BJ (cell line): Measurements from ENCODE around the gene TRPC4AP. TPM values are rescaled to one million over a fixed set of nuclear protein-coding genes. Genes with fewer than 3 reads are reported as not detected.

Experiments used
- CTCF ChIA-PET: fragments of 350-600 bp; formaldehyde crosslinking; extraction: SDS; loops from one replicate; lab custom pipeline; 2021; ENCODE audit warnings: antibody characterized with exemption, inconsistent platforms; lab: Yijun Ruan, JAX
- POLR2A ChIA-PET: fragments of 300-600 bp; sonication (Branson Sonifier 250); formaldehyde crosslinking; extraction: SDS; loops from one replicate; lab custom pipeline; 2021; ENCODE audit warnings: antibody characterized with exemption; lab: Charles Lee
- DNase-seq: peaks from one replicate; pipeline ENCODE4 v3.0.0-alpha.2; 2011; ENCODE audit warnings: low read depth
- H3K27me3 ChIP-seq: 2 replicates; pipeline ENCODE4 v1.6.0; 2011; ENCODE audit warnings: low read length; ENCODE audit not compliant: control insufficient read depth, insufficient read depth
- H3K36me3 ChIP-seq: 2 replicates; pipeline ENCODE4 v1.5.1; 2011; ENCODE audit warnings: low read length; ENCODE audit not compliant: control insufficient read depth, insufficient read depth
- H3K4me3 ChIP-seq: 2 replicates; pipeline ENCODE4 v1.5.1; 2011; ENCODE audit warnings: low read depth, mild to moderate bottlenecking, control low read depth, low read length
- polyA plus RNA-seq: library from polyadenylated mRNA; depleted of rRNA; stranded (reverse); fragments of >200 nt; gene quantifications from 2 replicates; pipeline ENCODE4 v1.2.3, GENCODE V29; 2011
- TF ChIP-seq, protein P1 (sequence below): IDR thresholded peaks from 2 replicates; pipeline ENCODE4 v1.5.1; 2011; ENCODE audit warnings: low read depth, mild to moderate bottlenecking, control low read depth, inconsistent platforms, low read length, moderate library complexity; ENCODE audit not compliant: insufficient read depth

Gene TRPC4AP
- polyA plus RNA-seq, 1 experiment: 111 TPM

DNA sequence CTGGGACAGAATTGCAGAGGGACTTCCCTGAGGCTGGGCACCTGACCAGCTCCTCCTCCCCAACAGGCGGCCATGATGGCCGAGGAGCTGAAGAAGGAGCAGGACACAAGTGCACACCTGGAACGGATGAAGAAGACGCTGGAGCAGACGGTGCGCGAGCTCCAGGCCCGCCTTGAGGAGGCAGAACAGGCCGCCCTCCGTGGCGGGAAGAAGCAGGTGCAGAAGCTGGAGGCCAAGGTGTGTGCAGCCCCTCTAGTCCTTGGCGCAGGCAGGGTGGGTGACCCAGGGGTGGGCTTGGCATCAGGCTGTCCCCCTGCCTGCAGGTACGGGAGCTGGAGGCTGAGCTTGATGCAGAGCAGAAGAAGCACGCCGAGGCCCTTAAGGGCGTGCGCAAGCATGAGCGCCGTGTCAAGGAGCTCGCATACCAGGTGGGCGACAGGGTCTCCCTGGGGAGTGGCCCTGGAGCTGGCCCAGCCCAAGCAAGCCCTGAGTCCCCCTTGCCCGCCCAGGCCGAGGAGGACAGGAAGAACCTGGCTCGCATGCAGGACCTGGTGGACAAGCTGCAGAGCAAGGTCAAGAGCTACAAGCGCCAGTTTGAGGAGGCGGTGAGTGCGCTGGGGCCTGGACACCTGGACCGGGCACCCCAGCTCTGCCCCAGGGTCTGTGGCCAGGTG lies 91.5 kb downstream of the TRPC4AP start:
- CTCF ChIA-PET: interaction anchor here (0.7 to 3.7 kb wide), 5 partner anchors 10 to 136 kb away, joined by 3 to 17 read pairs (median 6); partner anchors contain the start of gene GGT7
- TF ChIP-seq, protein P1, sequence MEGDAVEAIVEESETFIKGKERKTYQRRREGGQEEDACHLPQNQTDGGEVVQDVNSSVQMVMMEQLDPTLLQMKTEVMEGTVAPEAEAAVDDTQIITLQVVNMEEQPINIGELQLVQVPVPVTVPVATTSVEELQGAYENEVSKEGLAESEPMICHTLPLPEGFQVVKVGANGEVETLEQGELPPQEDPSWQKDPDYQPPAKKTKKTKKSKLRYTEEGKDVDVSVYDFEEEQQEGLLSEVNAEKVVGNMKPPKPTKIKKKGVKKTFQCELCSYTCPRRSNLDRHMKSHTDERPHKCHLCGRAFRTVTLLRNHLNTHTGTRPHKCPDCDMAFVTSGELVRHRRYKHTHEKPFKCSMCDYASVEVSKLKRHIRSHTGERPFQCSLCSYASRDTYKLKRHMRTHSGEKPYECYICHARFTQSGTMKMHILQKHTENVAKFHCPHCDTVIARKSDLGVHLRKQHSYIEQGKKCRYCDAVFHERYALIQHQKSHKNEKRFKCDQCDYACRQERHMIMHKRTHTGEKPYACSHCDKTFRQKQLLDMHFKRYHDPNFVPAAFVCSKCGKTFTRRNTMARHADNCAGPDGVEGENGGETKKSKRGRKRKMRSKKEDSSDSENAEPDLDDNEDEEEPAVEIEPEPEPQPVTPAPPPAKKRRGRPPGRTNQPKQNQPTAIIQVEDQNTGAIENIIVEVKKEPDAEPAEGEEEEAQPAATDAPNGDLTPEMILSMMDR: no peak
- peaks cover 65% of the 10 kb centered on the region for H3K36me3 ChIP-seq
- POLR2A ChIA-PET: interaction anchor here (1.1 kb wide), 1 partner anchor 121 kb away, joined by 3 read pairs; no protein-coding TSS in a partner anchor
- no peaks in the 10 kb centered on the region for H3K27me3 ChIP-seq
- no peak overlapping the region for H3K4me3 ChIP-seq
- DNase-seq: no peak

- peaks cover 65% of the 10 kb centered on the region for H3K36me3 ChIP-seq
- no peak for DNase-seq
- ChIA-PET POLR2A (interaction anchor here (1.1 kb wide), 1 partner anchor 120 kb away, joined by 3 read pairs; no protein-coding TSS in a partner anchor), CTCF (interaction anchor here (1.9 to 3.7 kb wide), 3 partner anchors 11 to 126 kb away, joined by 6 to 17 read pairs (median 6); partner anchors contain the start of gene GGT7)
- H3K4me3 ChIP-seq: no peak overlapping the region
- TF ChIP-seq, protein P1: no peak
- H3K27me3 ChIP-seq: no peaks in the 10 kb centered on the region
These were observed 92.2 kb downstream of the TRPC4AP start for GRCh38 chr20:35000311-35000921.

DNA sequence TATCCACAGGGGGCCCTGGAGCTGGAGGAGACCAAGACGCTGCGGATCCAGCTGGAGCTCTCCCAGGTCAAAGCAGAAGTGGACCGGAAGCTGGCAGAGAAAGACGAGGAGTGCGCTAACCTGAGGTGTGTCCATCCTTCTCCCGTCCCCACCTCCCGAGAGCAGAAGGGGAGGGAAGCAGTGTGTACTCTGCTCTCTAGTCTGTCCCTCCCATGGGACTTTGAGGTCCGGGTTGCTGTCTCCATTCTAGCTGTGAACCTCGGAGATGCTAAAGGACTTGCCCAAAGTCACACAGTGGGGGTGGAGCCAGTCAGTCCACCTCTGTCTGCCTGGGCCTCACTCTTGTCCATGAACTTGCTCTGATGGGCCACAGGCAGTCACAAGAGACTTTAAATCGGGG lies 92.8 kb downstream of the TRPC4AP start:
- CTCF ChIA-PET: interaction anchor here (0.9 to 3.7 kb wide), 4 partner anchors 11 to 126 kb away, joined by 3 to 17 read pairs (median 4); partner anchors contain the start of gene GGT7

DNA sequence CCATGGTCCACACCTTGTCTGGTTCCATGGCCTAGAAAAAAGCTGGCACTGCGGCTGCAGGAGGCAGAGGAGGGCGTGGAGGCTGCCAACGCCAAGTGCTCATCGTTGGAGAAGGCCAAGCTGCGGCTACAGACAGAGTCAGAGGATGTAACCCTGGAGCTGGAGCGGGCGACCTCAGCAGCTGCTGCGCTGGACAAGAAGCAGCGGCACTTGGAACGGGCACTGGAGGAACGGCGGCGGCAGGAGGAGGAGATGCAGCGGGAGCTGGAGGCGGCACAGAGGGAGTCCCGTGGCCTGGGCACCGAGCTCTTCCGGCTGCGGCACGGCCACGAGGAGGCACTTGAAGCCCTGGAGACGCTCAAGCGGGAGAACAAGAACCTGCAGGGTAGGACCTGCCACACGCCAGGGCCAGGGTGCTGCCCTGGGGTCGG lies 93.6 kb downstream of the TRPC4AP start:
- POLR2A ChIA-PET: no interaction called here
- no peaks in the 10 kb centered on the region for H3K27me3 ChIP-seq
- peaks cover 53% of the 10 kb centered on the region for H3K36me3 ChIP-seq
- TF ChIP-seq, protein P1: no peak
- H3K4me3 ChIP-seq: no peak overlapping the region
- no peak for DNase-seq
- CTCF ChIA-PET: interaction anchor here (0.9 to 3.7 kb wide), 4 partner anchors 10 to 125 kb away, joined by 3 to 17 read pairs (median 5); partner anchors contain the start of gene GGT7

More for the DNA sequence above, 92.8 kb downstream of the TRPC4AP start:
- H3K4me3 ChIP-seq: no peak overlapping the region
- peaks cover 60% of the 10 kb centered on the region for H3K36me3 ChIP-seq
- no peak for DNase-seq
- no peaks in the 10 kb centered on the region for H3K27me3 ChIP-seq
- TF ChIP-seq, protein P1: no peak
- POLR2A ChIA-PET: interaction anchor here (1.1 kb wide), 1 partner anchor 120 kb away, joined by 3 read pairs; no protein-coding TSS in a partner anchor
